HG03139 (cell line): ENCODE results near the gene CACNA1D.

Source experiments
- ATAC-seq: cut with Tn5 transposase; IDR thresholded peaks from one replicate; pipeline ENCODE4 v1.9.1; 2021; ENCODE audit not compliant: unreplicated experiment

CACNA1D gene

GRCh38 chr3:53775834-53776251, 281.4 kb downstream of the CACNA1D start:
- ATAC-seq: no peak

GRCh38 chr3:53776494-53777101, 282.2 kb downstream of the CACNA1D start:
- ATAC-seq: no peak

- ATAC-seq: no peak
Observed at GRCh38 chr3:53777468-53777867, 283.1 kb downstream of the CACNA1D start.

GRCh38 chr3:53778153-53778552, 283.7 kb downstream of the CACNA1D start:
- no peak for ATAC-seq

- ATAC-seq: no peak
Observed at GRCh38 chr3:53780171-53780570, 285.8 kb downstream of the CACNA1D start.

GRCh38 chr3:53780806-53781205, 286.4 kb downstream of the CACNA1D start:
- ATAC-seq: no peak

GRCh38 chr3:53787016-53787415, 292.6 kb downstream of the CACNA1D start:
- ATAC-seq: no peak

- ATAC-seq: no peak
Observed at GRCh38 chr3:53788038-53788437, 293.6 kb downstream of the CACNA1D start.

- no peak for ATAC-seq
Observed at GRCh38 chr3:53789459-53789858, 295.0 kb downstream of the CACNA1D start.

GRCh38 chr3:53790470-53790869, 296.1 kb downstream of the CACNA1D start:
- ATAC-seq: no peak

GRCh38 chr3:53791317-53791716, 296.9 kb downstream of the CACNA1D start:
- ATAC-seq: no peak

- no peak for ATAC-seq
Observed at GRCh38 chr3:53792866-53793265, 298.5 kb downstream of the CACNA1D start.

- no peak for ATAC-seq
Observed at GRCh38 chr3:53794597-53794996, 300.2 kb downstream of the CACNA1D start.

GRCh38 chr3:53795176-53795575, 300.8 kb downstream of the CACNA1D start:
- no peak for ATAC-seq

GRCh38 chr3:53795789-53796560, 301.6 kb downstream of the CACNA1D start:
- no peak for ATAC-seq

GRCh38 chr3:53798144-53798543, 303.7 kb downstream of the CACNA1D start:
- ATAC-seq: no peak

- no peak for ATAC-seq
Observed at GRCh38 chr3:53799338-53799865, 305.0 kb downstream of the CACNA1D start.

GRCh38 chr3:53800041-53800906, 305.9 kb downstream of the CACNA1D start:
- ATAC-seq: no peak

- no peak for ATAC-seq
Observed at GRCh38 chr3:53801319-53801718, 306.9 kb downstream of the CACNA1D start.

GRCh38 chr3:53802256-53802880, 308.0 kb downstream of the CACNA1D start:
- no peak for ATAC-seq
